Measurements from ENCODE around the gene FIBP.

The FIBP gene

DNA sequence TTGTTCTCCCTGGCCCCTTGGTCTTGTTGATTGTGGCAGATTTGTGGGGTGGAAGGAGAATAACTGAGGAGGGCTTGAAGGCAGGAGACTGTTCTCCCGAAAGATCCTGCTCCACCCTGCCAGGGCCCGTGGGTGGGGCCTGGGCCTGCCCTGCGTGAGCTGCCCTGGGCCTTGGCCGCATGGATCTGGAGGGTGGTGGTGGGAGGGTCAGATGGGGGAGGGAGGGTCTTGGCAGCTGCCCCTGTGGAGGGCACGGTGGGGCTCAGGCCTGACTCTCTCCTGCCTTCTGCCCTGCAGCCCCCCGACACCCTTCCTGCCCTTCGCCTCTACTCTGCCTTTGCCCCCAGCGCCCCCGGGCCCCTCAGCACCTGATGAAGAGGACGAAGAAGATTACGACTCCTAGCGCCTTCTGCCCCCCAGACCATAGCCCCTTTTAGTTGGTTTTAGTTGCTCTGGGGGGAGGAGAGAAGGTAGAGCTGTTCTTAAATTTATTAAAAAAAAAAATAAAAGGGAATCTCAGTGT is 32.8 kb upstream of the FIBP start:
- TF ChIP-seq RAD21 (IDR thresholded peaks at IDR 0.05; ENCODE audit: low read depth) (no peak), CREB1 (IDR thresholded peaks at IDR 0.05; ENCODE audit: low read depth) (no peak), FOXM1 (IDR thresholded peaks at IDR 0.05; ENCODE audit: borderline replicate concordance, low read depth) (no peak), EGR1 (IDR thresholded peaks at IDR 0.05) (no peak), CEBPB (IDR thresholded peaks at IDR 0.05) (no peak), YY1 (IDR thresholded peaks at IDR 0.05; ENCODE audit: low read depth) (no peak)

DNA sequence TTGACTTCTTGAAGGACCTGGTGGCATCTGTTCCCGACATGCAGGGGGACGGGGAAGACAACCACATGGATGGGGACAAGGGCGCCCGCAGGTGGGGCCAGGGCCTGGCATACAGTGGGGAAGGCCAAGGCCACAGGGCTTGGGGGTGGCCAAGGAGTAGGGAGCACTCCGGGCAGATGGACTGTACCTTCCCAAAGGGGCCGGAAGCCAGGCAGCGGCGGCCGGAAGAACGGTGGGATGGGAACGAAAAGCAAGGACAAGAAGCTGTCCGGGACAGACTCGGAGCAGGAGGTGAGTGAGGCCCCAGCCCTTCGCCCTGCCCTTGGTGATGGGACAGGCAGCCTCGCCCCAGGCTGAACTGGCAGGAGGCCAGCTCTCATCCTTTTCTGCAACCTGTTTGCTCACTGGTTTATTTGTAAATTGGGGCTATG is 32.1 kb upstream of the FIBP start:
- TF ChIP-seq CEBPB (IDR thresholded peaks at IDR 0.05) (no peak), EP300 (IDR thresholded peaks at IDR 0.05; ENCODE audit: borderline replicate concordance) (no peak), NFIC (IDR thresholded peaks at IDR 0.05) (no peak), YY1 (IDR thresholded peaks at IDR 0.05; ENCODE audit: low read depth) (no peak)
- TF ChIP-seq, protein P1, sequence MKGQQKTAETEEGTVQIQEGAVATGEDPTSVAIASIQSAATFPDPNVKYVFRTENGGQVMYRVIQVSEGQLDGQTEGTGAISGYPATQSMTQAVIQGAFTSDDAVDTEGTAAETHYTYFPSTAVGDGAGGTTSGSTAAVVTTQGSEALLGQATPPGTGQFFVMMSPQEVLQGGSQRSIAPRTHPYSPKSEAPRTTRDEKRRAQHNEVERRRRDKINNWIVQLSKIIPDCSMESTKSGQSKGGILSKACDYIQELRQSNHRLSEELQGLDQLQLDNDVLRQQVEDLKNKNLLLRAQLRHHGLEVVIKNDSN (IDR thresholded peaks at IDR 0.05), result no peak

DNA sequence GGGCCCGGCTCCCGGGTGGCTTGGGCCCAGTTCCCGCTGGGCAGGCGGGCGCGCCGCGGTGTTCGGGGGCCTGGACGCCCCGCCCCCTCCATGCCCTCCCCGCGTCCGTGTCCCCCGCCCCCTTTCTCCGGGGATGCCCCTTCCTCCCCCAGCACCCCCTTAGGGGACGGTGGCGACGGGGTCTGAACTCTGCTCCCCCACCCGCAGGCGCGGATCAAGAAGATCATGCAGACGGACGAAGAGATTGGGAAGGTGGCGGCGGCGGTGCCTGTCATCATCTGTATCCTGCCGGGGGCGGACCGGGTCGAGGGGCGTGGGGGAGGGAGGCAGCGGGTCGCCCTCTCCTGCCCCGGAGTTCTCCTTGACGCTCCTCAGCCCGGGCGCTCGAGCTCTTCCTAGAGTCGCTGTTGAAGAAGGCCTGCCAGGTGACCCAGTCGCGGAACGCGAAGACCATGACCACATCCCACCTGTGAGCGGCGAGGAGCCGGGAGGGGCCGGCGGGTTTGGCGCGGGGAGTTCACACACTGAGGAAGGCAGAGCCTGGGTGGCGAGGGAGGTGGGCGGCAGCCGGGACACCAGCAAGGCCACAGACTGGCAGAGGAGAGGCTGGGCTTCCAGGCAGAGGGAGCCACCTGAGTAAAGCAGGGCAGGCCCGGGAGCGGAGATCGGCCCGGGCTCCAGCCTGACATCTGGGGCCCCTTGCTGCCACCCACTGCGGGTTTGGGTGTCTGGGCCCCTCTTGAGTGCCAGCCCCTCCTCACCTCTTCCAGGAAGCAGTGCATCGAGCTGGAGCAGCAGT is 31.5 kb upstream of the FIBP start:
- TF ChIP-seq EP300 (IDR thresholded peaks at IDR 0.05; ENCODE audit: borderline replicate concordance), result no peak
- TF ChIP-seq, protein P2, sequence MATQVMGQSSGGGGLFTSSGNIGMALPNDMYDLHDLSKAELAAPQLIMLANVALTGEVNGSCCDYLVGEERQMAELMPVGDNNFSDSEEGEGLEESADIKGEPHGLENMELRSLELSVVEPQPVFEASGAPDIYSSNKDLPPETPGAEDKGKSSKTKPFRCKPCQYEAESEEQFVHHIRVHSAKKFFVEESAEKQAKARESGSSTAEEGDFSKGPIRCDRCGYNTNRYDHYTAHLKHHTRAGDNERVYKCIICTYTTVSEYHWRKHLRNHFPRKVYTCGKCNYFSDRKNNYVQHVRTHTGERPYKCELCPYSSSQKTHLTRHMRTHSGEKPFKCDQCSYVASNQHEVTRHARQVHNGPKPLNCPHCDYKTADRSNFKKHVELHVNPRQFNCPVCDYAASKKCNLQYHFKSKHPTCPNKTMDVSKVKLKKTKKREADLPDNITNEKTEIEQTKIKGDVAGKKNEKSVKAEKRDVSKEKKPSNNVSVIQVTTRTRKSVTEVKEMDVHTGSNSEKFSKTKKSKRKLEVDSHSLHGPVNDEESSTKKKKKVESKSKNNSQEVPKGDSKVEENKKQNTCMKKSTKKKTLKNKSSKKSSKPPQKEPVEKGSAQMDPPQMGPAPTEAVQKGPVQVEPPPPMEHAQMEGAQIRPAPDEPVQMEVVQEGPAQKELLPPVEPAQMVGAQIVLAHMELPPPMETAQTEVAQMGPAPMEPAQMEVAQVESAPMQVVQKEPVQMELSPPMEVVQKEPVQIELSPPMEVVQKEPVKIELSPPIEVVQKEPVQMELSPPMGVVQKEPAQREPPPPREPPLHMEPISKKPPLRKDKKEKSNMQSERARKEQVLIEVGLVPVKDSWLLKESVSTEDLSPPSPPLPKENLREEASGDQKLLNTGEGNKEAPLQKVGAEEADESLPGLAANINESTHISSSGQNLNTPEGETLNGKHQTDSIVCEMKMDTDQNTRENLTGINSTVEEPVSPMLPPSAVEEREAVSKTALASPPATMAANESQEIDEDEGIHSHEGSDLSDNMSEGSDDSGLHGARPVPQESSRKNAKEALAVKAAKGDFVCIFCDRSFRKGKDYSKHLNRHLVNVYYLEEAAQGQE (IDR thresholded peaks at IDR 0.05; ENCODE audit: low read depth), result no peak
- no peak for TF ChIP-seq EGR1 (IDR thresholded peaks at IDR 0.05)
- 0 out of 2 replicates have a peak, but pooled peaks have one; percentile 61 for TF ChIP-seq ZBTB7A (IDR thresholded peaks at IDR 0.05; ENCODE audit: low read depth)
- TF ChIP-seq, protein P1 (IDR thresholded peaks at IDR 0.05), result no peak
- no peak for TF ChIP-seq CREB1 (IDR thresholded peaks at IDR 0.05; ENCODE audit: low read depth)
- TF ChIP-seq RAD21 (IDR thresholded peaks at IDR 0.05; ENCODE audit: low read depth), result no peak
- peak; percentile 27; the same call in 1 of the 2 replicates for TF ChIP-seq TAF1 (IDR thresholded peaks at IDR 0.05; ENCODE audit: low read depth)

DNA sequence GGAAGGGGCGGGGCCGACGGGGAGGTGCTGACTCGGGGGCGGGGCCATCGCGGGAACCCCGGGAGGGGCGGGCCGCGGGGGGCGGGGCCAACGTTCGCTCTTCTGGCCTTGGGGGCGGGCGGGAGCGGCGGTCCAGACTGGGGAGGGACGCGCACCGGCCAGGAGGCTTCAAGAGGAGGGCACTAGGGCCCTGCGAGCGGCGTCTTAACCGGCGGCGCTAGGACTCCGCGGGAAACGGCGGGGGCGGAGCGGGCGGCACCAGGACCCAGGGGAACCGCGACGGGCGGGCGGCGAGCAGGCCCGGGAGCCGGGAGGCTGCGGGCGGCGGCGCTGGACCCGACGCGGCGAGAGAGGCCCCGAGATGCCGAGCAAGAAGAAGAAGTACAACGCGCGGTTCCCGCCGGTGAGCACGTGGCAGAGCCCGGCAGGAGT is 30.9 kb upstream of the FIBP start, which contains the start of gene DRAP1:
Gene DRAP1 (plus strand): TSS at position 286 of the 432 bp plus-strand sequence. CDS start 76 bp downstream, at position 362.
- TF ChIP-seq EGR1 (IDR thresholded peaks at IDR 0.05) (peak; percentile 100), NFIC (IDR thresholded peaks at IDR 0.05) (peak; percentile 54; the same call in 1 of the 2 replicates), TCF12 (IDR thresholded peaks at IDR 0.05; ENCODE audit: low read depth) (peak; percentile 78; the same call in 1 of the 2 replicates), RAD21 (IDR thresholded peaks at IDR 0.05; ENCODE audit: low read depth) (no peak), CREB1 (IDR thresholded peaks at IDR 0.05; ENCODE audit: low read depth) (peak; percentile 49; the same call in 1 of the 2 replicates), EP300 (IDR thresholded peaks at IDR 0.05; ENCODE audit: borderline replicate concordance) (peak; percentile 63), FOXM1 (IDR thresholded peaks at IDR 0.05; ENCODE audit: borderline replicate concordance, low read depth) (no peak), CEBPB (IDR thresholded peaks at IDR 0.05) (peak; percentile 15; the same call in 1 of the 2 replicates), TAF1 (IDR thresholded peaks at IDR 0.05; ENCODE audit: low read depth) (peak; percentile 56), YY1 (IDR thresholded peaks at IDR 0.05; ENCODE audit: low read depth) (no peak), TEAD4 (IDR thresholded peaks at IDR 0.05) (peak; percentile 59)
- TF ChIP-seq, protein P1 (IDR thresholded peaks at IDR 0.05), result peak; percentile 23; the same call in 1 of the 2 replicates
- TF ChIP-seq, protein P3, sequence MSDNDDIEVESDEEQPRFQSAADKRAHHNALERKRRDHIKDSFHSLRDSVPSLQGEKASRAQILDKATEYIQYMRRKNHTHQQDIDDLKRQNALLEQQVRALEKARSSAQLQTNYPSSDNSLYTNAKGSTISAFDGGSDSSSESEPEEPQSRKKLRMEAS (IDR thresholded peaks at IDR 0.05), result peak; percentile 81
- TF ChIP-seq, protein P2 (IDR thresholded peaks at IDR 0.05; ENCODE audit: low read depth), result 0 out of 2 replicates have a peak, but pooled peaks have one; percentile 14
